GM12872 (cell line): Measurements from ENCODE around the gene ABHD3.

Experiments used
- CTCF ChIP-seq: IDR thresholded peaks from 3 replicates; pipeline ENCODE4 v1.5.1; 2011; ENCODE audit warnings: low read depth, mild to moderate bottlenecking, low read length, moderate library complexity; ENCODE audit not compliant: insufficient read depth

The ABHD3 gene

DNA sequence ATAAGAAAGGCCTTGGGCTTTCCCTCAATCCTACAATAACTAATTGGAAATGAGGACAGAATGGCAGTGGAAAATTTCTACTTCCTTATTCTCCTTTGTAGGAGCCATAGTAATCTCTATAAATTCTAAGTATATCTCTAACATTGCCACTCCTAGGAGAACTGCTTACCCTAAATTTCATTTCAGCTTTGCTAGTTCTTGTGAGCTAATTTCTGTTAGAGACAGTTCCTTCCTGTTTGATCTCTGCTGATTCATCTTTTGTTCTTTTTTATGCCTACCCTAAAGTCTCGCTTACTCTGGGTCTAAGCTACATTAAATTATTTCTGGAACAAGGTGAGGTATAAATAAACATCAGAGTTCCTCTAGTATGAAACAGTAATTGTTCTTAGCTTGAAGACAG, 25.7 kb downstream of the ABHD3 start:
- TF ChIP-seq CTCF: no peak

- no peak for TF ChIP-seq CTCF
Observed at GRCh38 chr18:21672521-21673267, 31.9 kb downstream of the ABHD3 start.

DNA sequence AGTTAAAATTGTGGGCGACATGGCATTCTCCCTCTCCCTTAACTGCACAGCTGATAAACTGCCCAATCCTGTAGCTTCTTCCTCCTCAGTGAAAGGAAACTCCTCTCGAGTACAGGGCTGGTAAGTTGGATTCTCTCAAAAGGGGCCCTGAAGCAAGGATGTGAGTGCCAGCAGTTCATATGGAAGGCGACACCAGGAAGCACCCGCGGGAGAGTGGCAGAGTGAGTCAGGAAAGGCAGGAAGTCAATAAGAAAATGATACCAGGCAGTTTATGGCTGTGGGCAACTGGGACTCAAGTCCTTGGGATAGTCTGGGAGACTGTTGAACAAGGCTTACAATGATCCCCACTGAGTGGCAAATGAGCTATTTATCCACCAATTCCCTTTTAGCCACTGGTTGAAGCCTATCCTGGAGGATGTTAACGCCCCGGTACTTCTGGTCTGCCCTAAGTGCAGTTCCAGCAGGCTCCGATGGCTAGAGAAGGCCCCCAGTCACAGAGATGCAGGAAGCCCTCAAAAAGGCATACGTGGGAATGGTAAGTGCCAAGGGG, 34.8 kb downstream of the ABHD3 start:
- no peak for TF ChIP-seq CTCF

- TF ChIP-seq CTCF: no peak
Observed at GRCh38 chr18:21664069-21664468, 40.5 kb downstream of the ABHD3 start.

- no peak for TF ChIP-seq CTCF
Observed at GRCh38 chr18:21663578-21663977, 41.0 kb downstream of the ABHD3 start.

DNA sequence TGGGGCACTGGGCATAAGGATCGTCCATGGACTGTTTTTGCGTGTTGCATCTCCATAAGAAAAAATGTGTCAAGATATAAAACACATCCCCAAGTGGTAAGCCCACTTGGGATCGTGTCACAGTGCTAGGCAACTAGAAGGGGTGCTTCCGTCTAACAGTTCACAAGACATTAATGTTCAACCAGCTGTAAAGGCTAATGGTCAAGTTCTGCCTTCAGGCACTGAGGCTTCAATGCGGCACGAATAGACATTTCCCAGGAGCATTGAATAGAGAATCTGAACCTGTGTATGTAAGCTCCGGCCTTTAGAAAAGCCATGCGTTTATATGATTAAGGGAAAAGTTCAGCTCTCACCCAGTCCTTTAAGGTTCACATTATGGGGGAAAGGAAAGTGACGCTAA, 42.0 kb downstream of the ABHD3 start:
- TF ChIP-seq CTCF: no peak

DNA sequence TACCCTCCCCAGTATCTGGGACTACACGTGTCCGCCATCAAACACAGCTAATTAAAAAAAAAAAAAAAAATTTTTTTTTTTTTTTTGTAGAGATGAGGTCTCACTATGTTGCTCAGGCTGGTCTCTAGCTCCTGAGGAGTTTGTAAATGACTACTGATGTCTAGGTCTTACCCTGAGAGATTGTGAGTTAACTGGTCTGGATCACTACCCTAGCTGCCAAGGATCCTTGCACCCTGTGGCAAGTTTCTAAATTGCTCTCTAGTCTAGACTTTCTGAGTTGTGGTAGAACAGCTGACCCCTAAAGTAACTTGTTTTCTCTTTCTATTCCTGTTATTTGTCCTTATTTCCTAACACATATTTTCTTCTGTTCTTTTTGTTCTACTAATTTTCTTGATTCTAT, 44.5 kb downstream of the ABHD3 start:
- TF ChIP-seq CTCF: no peak
